ENCODE results near the gene CCDC85B.

GRCh38 chr11:65872586-65873317 lies 17.7 kb upstream of the CCDC85B start, which contains the start of gene EFEMP2:
- TF ChIP-seq EP300 (IDR thresholded peaks at IDR 0.05) = no peak
- TF ChIP-seq, protein P1, sequence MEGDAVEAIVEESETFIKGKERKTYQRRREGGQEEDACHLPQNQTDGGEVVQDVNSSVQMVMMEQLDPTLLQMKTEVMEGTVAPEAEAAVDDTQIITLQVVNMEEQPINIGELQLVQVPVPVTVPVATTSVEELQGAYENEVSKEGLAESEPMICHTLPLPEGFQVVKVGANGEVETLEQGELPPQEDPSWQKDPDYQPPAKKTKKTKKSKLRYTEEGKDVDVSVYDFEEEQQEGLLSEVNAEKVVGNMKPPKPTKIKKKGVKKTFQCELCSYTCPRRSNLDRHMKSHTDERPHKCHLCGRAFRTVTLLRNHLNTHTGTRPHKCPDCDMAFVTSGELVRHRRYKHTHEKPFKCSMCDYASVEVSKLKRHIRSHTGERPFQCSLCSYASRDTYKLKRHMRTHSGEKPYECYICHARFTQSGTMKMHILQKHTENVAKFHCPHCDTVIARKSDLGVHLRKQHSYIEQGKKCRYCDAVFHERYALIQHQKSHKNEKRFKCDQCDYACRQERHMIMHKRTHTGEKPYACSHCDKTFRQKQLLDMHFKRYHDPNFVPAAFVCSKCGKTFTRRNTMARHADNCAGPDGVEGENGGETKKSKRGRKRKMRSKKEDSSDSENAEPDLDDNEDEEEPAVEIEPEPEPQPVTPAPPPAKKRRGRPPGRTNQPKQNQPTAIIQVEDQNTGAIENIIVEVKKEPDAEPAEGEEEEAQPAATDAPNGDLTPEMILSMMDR (IDR thresholded peaks at IDR 0.05) = no peak
- no peak for TF ChIP-seq POLR2A (IDR thresholded peaks at IDR 0.05)
- no peak for TF ChIP-seq POLR2AphosphoS5 (IDR thresholded peaks at IDR 0.05)
